A549 (cell line): ENCODE data around the gene RASA4B.
A peak's percentile ranks its signal among the peaks of the same experiment; 100 is the strongest.
"Not testable (repeated sequence)": the region's sequence is repeated elsewhere in the genome, so short reads cannot be mapped to it uniquely, and the experiment has no call there.

Experiments used
- CTCF ChIP-seq: fragments of >200 bp; sonication (Bioruptor Twin); formaldehyde crosslinking; IDR thresholded peaks from 3 replicates; pipeline ENCODE4 v1.5.1; 2016
- EP300 ChIP-seq, 2 experiments: fragments of >200 bp; sonication (Bioruptor Twin); formaldehyde crosslinking; IDR thresholded peaks; 2 replicates in 1 of 2; 3 replicates in 1 of 2; pipeline ENCODE4 v1.6.1; 2016 to 2017
- HOXA7 ChIP-seq: fragments of 250-450 bp; sonication (Bioruptor Pico); IDR thresholded peaks from 2 replicates; pipeline ENCODE4 v1.5.0; 2020; ENCODE audit warnings: mild to moderate bottlenecking, moderate library complexity
- MAFK ChIP-seq: fragments of 450-650 bp; IDR thresholded peaks from 2 replicates; pipeline ENCODE4 v1.6.1; 2014; ENCODE audit not compliant: partially characterized antibody
- POLR2A ChIP-seq: IDR thresholded peaks from 2 replicates; pipeline ENCODE4 v1.6.1; 2012; ENCODE audit warnings: mild to moderate bottlenecking, low read length
- REST ChIP-seq: fragments of 200-600 bp; sonication (generic); IDR thresholded peaks from 2 replicates; pipeline ENCODE4 v1.6.1; 2016; ENCODE audit warnings: antibody characterized with exemption, mild to moderate bottlenecking, moderate library complexity
- SREBF2 ChIP-seq: fragments of 450-650 bp; IDR thresholded peaks from 2 replicates; pipeline ENCODE4 v1.6.1; 2014; ENCODE audit warnings: mild to moderate bottlenecking, moderate library complexity
- TFCP2L1 ChIP-seq: fragments of 250-450 bp; sonication (Bioruptor Pico); IDR thresholded peaks from 2 replicates; pipeline ENCODE4 v1.5.0; 2021; ENCODE audit warnings: mild to moderate bottlenecking
- USF2 ChIP-seq: fragments of 450-650 bp; IDR thresholded peaks from 2 replicates; pipeline ENCODE4 v1.6.1; 2014; ENCODE audit warnings: antibody characterized with exemption
- ZFP36 ChIP-seq: fragments of 450-650 bp; IDR thresholded peaks from 2 replicates; pipeline ENCODE4 v1.6.1; 2014; ENCODE audit warnings: borderline replicate concordance; ENCODE audit not compliant: partially characterized antibody

GRCh38 chr7:102478314-102479208, 39.0 kb downstream of the RASA4B start, which contains the start of gene POLR2J:
- TF ChIP-seq HOXA7 (CRISPR knock-in tag); POLR2A; USF2; EP300 (IDR thresholded peaks at IDR 0.05); ZFP36; REST; SREBF2; MAFK; TFCP2L1 (CRISPR knock-in tag): not testable (repeated sequence)
- peak; percentile 28; the same call in 1 of the 3 replicates for TF ChIP-seq CTCF
